Activated CD8-positive, alpha-beta memory T cell treated with anti-CD3 and anti-CD28 coated beads for 1 hour (primary cell): ENCODE results near the gene SCD5.
"Not testable (repeated sequence)": the region's sequence is repeated elsewhere in the genome, so short reads cannot be mapped to it uniquely, and the experiment has no call there.

ENCODE experiments used
- DNase-seq, 2 donors: peaks; one replicate each; pipeline ENCODE4 v3.0.0-alpha.2; 2020; ENCODE audit warnings: low read depth in 1 of 2; ENCODE audit errors: extremely low read depth in 1 of 2

Gene SCD5

DNA sequence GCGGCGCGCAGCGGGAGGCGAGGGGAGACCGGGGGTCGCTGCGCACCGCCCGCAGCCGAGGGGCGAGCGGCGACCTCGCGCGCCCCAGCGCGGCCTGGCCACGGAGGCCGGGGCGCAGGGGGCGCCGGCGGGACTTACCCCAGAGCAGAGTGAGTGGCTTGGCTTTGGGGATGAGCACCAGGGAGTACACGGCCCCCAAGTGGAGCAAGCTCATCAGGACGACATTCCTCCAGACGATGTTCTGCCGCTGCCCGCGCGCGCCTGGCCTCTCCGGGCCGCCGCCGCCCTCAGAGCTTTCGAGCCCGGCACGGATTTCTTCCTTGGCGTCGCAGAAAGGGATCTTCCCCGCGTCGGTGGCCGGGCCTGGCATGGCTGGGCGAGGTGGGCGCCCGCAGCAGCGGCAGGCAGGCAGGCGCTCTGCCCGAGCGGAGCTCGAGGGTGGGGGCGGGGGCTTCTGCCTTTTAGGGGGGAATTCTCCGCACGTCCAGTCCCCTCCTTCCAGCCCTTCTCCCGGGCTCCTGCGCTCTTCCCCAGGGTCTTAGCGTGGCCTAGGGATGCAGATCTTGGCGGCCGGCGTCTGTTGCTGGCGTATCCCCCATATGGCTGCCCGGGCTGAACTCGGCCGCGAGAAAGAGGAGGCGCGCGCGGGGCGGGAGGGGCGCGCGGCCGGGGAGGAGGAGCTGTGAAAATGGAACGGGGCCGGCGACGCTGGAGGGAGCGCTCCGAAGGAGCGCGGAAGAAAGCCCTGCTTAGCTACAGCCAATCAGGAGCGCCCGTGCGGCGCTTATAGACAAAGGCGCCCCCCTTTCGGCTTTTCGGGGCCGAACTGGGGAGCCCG, at the start of gene SCD5:
SCD5 (minus strand) TSS at position 629 of the 838 bp plus-strand sequence; CDS start at position 370, 259 bp downstream.
- peak; percentile 9 to 36 for DNase-seq

DNA sequence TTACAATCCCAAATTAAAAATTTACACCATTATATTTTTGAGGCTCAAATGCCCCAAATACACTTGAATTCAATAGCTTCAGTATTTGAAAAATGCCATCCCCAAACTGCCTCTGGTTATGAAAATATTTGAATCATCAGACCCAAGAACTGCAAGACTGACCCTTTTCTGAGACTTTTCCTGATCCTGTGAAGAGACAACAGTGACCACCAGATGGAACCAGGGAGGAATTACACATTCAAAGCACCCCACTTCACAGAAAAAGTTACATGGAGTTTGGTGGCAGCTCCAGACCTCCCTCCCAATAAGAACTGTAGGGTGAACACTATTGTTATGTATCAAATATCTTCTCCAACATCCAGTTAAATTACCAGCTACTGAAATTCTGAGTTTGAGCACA, 44.0 kb upstream of the SCD5 start:
- no peak for DNase-seq

DNA sequence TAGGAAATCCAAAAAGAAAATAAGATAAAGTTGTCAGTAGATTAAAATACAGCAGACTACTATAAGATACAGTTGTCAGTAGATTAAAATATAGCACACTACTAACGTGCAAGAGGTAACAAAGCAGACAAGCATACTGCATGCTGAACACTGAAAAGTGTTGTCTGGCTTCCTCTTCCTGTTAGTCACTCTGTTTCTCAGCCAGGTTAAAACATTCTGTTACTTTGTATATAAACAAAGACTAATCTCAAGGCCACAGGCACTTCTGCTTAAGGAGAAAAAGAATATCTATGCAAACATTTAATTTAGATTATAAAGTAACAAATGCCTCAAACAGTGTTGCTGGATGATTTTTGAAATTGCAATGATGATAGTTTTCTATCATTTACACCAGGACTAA, 41.0 kb upstream of the SCD5 start:
- DNase-seq = no peak

DNA sequence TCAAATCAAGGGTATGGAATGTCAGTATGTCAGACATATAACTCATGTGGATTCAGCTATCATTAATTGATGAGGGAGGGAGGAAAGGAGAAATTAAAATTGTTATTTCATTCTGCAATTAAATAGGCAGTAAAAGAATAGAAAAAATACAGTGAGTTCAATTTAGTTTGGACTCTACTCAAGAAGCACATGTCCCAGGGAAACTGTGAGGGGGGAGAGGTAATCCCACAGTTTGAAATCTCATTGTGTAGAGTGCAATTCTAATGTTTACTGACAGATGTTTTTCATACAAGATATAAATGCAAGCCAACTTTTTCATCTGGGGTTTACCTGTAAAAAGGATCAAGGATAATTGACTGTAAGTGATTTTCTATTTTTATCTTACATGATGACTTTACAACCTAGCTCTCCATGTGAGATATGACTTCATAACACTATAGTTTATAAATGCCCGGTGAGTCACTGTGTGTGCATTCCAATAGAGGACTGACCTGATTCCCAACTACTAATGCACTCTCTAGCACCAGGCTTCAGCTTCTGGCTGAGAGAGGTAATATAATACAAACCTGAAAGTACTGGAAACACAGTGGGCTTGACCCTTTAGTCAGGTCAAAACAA, 35.2 kb upstream of the SCD5 start:
- no peak for DNase-seq

DNA sequence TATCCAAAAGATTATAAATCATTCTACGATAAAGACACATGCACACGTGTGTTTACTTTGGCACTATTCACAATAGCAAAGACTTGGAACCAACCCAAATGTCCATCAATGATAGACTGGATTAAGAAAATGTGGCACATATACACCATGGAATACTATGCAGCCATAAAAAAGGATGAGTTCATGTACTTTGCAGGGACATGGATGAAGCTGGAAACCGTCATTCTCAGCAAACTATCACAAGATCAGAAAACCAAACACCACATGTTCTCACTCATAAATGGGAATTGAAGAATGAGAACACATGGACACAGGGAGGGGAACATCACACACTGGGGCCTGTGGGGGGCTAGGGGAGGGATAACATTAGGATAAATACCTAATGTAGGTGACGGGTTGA, 34.5 kb upstream of the SCD5 start:
- DNase-seq = not testable (repeated sequence)

DNA sequence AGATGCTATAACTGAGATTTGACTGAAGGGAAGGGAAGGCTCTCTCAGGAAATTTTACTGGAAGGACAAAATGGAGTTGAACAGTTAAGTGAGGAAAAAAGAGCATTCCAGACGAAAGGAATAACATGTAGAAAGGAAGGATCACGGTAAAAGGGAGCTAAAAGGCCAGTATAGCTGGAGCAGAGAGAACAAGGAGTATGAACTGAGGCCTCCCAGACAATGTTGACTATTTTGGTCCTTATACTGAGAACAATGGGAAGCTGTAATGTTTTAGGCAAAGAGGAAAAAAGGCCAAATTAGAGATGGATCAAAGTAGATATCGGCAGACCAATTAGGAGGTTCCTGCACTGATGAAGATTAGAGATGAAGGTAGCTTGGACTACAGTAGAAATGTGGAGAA, 26.8 kb upstream of the SCD5 start:
- no peak for DNase-seq

DNA sequence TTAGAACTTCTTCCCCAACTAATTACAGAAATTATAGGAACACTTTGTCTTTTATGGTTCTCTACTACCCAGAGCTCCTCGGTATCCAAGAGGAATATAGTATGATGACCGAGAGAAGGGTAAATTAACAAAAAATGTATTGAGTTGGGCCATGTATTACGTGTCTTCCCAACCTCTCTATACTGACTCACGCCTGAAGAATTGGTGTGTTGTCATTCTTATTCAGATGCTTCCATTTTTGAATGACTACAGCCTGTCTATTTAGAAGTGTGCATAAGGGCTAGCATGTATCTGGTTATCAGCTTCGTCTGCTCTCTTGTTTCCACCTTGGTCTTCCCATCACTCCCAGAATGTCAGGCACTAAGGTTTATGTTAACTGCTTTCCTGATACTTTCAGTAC, 24.5 kb upstream of the SCD5 start:
- no peak for DNase-seq

DNA sequence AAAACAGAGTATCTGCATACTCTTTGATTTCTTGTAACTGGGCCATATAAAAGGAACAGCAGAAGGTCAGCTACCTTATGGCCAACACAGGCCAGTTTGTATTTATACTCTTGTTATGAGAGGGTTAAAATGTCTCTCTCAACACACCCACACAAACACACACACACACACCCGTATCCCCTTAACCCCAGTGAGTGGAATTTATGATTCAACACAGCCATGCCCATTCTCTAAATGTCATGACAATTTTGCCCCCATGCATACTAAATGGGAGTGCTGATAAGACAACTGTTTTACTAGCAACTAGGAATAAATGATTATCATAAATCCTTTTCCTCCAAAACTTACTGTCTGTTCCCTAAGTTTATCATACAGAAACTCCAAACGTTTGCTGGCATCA, 22.1 kb upstream of the SCD5 start:
- no peak for DNase-seq

DNA sequence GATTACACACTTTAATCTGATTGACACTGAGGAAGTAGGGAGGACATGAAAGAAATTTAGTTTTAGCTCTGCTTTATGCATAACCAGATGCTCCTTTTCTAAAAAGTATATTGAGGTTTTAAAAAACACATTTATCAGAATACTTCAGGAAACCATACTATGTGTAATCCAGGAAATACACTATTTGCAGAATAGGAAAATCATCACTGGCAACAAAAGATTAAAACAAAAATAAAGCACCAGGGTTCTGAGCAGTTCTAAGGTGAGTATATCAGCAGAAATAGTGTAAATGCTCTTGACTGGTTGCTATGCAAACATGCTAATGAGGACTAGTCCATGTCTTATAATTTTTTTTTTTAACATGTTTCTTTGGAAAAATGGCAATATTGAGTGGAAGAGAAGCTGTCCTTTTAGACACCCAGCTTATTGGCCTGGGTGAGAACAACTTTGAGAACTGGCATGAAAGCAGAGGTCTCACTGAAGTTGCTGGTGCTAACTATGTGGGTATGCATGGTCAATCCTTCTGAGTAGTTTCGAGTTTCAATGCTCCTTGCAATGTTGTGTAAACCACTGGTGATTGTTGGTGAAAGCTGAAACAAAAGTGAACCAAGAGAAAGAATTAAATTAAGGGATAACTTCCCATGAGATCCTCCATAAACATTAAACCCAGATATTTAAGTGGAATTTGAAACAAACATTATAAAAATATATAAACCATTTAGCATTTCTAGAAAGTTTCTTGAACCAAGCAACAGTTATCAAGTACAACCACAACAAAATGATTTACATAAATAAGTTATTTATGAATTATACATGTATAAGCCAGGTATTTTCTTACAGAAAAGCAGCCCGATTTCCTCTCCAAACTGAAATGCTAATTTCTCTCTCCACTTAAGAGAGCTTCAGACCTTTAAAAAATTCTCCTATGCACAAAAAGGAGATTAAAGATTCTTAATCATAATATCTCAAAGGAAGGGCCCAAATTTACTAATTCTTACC, 20.4 kb upstream of the SCD5 start:
- no peak for DNase-seq

DNA sequence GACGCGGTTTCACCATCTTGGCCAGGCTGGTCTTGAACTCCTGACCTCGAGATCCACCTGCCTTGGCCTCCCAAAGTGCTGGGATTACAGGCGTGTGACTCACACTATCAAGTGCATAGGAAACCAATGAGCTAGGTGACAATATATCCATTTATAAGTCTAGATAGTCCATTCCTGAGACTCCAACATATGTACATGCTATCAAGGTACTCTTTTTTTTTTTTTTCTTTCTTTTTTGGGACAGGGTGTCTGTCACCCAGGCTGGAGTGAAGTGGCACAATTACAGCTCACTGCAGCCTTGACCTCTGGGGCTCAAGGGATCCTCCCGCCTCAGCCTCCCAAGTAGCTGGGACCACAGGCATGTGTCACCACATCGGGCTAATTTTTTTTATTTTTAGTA, 18.3 kb upstream of the SCD5 start:
- DNase-seq = not testable (repeated sequence)

DNA sequence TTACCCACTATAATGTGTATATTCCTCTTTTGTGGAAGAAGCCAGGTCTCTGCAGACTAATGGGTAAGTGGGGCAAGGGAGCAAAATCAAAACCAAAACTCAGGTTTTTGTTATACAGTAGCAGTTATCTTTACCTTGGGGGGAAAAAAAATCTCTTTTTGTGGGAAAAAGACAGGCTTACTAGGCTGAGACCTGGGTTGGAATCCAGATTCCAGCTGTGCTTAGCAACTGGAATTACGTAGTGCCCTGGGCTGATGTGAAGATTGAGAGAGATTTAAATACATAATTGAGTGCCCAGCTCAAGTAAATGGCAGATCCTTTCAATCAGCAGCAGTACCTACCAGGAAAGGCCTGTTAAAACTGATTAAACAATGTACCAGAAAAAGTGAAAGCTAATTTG, 15.4 kb upstream of the SCD5 start:
- DNase-seq = no peak

DNA sequence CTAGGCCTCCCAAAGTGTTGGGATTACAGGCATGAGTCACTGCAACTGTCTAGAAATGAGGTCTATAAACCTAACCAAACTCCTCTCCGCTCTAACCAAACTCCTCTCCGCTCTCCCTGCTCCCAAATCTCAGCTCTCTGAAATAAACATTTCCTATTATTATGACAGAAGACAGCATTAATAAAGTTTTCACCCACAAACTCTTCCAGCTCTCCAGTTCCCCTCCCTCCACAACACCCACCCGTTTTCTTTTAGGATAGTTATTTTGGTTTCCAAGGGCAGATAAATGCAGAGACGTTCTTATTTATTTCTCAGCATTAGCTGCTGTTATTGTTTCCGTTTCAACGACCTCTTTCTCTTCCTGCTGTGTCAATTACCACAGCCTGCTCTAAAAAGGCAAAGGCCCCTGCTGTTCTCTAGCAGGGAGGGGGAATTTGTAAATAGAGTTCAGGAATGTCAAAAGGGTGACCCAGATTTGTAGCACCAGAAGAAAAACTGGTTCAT, 13.3 kb upstream of the SCD5 start:
- no peak for DNase-seq

DNA sequence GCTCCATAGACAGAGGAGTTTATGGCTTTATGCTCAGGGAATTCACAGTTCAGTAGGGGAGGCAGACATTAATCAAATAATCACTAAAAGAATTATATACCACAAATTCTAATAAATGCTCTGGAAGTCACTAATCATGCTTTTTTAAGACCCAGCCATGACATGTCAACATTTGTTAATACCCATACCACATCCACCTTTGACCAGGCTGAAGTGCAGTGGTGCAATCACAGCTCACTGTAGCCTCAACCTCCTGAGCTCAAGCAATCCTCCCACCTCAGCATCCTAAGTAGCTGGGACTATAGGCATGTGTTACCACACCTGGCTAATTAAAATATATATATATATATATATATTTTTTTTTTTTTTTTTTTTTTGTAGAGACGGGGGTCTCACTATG, 12.8 kb upstream of the SCD5 start:
- DNase-seq = no peak

DNA sequence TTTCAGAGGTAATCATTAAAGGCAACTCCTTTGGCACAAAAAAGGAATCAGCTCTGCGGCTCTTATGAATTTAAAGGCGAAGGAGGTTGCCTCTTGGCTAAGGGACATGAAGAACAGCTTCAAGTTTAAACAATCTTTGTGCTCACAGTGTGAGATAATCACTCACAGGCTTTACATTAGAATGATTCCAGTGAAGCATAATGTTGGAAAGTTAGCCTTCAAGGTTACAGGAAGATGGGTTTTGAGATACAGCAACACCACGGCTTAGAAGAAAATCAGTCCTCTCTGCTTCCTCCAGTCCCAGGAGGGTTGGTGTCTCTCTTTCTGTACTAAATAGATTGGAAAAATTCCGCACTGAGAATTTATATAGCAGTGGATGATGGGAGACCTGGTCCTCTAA, 11.6 kb upstream of the SCD5 start:
- no peak for DNase-seq

DNA sequence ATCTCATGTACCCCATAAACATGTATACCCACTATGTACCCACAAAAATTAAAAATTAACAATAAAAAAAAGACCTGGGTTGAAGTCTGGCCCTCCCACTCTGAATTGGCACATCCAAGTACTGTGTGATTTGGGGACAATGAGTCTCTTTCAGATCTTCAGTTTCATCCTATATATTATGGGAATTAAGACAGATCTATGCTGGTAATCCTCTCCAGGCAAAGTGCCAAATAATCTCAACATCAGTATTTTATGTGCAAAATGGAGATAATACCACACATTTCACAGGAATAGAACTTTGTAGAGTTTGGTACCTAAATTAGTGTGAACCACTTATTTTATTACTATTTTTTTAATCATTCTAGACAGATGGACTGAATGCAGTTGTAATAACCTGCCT, 11.0 kb upstream of the SCD5 start:
- no peak for DNase-seq

DNA sequence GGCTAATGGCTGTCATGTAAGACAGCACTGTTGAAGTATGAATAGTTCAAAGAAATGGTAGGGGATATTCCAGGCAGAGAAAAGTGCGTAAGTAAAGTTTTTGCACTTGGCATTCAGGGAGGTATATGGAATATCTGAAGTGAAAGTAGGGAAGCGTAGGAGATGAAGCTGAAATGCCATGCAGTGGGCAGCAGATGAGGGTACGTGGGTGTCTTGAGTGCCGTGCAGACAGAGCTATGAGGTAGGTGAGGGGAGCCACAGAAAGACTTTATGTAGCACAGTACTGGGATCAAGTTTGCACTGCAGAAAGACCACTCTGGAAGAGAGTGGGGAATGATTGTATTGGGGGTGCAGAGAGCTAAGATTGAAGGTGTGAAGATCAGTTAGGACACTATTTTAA, 5.2 kb upstream of the SCD5 start:
- no peak for DNase-seq

DNA sequence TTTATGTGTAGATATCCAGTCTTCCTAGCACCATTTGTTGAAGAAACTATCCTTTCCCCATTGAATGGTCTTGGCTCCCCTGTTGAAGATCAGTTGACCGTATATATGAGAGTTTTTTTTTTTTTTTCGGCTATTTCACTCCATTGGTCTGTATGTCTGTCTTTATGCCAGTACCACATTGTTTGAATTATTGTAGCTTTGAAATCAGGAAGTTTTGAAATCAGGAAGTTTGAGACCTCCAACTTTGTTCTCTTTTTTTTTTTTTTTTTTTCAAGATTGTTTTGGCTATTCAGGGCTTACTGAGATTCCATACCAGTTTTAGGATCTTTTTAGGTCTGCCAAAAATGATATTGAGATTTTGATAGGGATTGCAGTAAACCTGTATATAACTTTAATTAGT, 4.3 kb upstream of the SCD5 start:
- no peak for DNase-seq

DNA sequence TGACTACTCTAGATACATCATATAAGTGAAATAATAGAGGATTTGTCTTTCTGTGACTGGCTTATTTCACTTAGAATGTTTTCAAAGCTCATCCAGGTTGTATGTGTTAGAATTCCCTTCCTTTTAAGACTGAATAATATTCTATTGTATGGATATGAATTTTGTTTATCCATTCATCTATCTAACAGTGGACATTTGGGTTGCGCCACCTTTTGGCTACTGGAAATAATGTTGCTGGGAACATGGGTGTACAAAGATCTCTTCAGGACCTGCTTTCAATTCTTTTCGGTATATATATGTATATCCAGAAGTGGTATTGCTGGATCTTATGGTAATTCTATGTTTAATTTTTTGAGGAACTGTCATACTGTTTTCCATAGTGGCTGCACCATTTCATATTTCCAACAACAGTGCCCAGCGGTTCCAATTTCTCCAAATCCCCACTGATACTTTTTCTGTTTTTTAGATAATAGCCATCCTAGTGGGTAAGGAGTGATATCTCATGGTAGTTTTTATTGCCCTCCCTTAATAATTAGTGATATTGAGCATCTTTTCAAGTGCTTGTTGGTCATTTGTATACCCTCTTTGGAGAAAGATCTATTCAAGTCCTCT, 3.4 kb upstream of the SCD5 start:
- DNase-seq = no peak

DNA sequence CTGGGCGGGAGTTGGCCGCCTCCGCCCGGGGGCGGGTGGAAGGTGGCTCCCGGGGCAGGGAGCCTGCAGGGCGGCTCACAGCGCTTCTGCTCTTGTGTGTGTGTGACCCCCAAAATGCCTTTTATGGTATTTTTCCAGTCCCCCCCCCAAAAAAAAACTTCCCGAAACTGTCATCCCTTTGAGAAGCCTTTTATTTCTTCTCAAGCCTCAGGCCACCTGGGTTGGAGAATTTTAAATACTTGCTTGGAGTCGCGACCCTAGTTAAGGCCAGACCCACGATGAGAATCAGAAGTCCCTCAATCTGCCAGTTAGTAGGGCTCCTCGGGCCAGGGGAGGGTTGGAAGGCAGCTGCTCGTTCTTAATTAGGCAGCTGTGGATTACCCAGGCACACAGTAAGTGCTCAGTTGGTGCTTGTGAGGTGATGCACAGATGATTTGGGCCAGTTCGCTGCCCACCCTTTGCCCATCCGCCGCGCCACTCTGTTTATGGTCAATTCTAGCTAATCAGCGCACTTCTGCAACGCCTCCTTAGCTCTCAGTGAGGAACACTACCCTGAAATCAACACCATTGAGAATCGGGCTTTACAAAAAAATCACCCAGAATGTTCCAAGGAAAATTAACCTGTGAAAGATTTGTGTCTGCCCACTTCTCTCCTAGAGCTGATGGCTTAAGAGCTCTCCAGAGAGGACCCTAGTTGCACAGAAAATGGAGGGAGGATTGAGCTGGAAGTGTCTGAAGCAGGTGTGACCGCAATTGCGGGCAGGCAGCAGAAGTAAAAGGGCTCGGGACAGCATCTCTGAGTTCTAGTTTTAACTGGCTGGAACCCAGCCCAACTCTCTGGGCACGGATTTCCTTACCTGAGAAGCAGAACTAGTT, 648 bp upstream of the SCD5 start:
- no peak for DNase-seq
